Keratinocyte (primary cell): ENCODE results near the gene FANCD2OS.

ENCODE experiments used
- CTCF ChIP-seq, 3 experiments: IDR thresholded peaks in 1 of 3; conservative IDR thresholded peaks in 1 of 3; optimal IDR thresholded peaks in 1 of 3; 2 replicates in 2 of 3; 3 replicates in 1 of 3; pipeline versions ENCODE3 to v1.5.1; 2011; ENCODE audit warnings: low read length in 3 of 3, mild to moderate bottlenecking in 3 of 3, moderate library complexity in 2 of 3, control low read depth in 1 of 3, inconsistent platforms in 1 of 3; ENCODE audit not compliant: insufficient read depth in 2 of 3; ENCODE audit errors: extremely low read depth in 1 of 3
- EZH2 ChIP-seq: IDR thresholded peaks from one replicate; pipeline ENCODE4 v1.6.1; 2012; ENCODE audit warnings: inconsistent platforms, mild to moderate bottlenecking, low read length, moderate library complexity

- TF ChIP-seq CTCF (optimal IDR thresholded peaks at IDR 0.05 in 1 of 3, IDR thresholded peaks at IDR 0.05 in 1 of 3, conservative IDR thresholded peaks at IDR 0.05 in 1 of 3; ENCODE audit: extremely low read depth in 1 of 3, insufficient read depth in 2 of 3, low read length in 3 of 3), result no peak
- TF ChIP-seq EZH2, result no peak
Observed at GRCh38 chr3:10140996-10141546, 33.0 kb upstream of the FANCD2OS start.
